HepG2 (cell line): Measurements from ENCODE around the gene CASZ1. TPM values are rescaled to one million over a fixed set of nuclear protein-coding genes. Genes with fewer than 3 reads are reported as not detected.

Experiments
- CBX2 ChIP-seq, 2 experiments: fragments of 200-600 bp in 1 of 2; sonication (generic); formaldehyde crosslinking in 1 of 2; IDR thresholded peaks; 2 replicates each; pipeline versions ENCODE4 v1.7.0 to v1.8.1; 2018 to 2022; ENCODE audit warnings: low read depth in 2 of 2, low read length in 1 of 2, mild to moderate bottlenecking in 1 of 2, missing genetic modification reagents in 1 of 2
- CBX5 ChIP-seq: sonication (generic); formaldehyde crosslinking; IDR thresholded peaks from 2 replicates; pipeline ENCODE4 v1.4.0; 2020; ENCODE audit warnings: missing genetic modification reagents, borderline replicate concordance
- CENPT ChIP-seq: sonication (generic); formaldehyde crosslinking; IDR thresholded peaks from 2 replicates; pipeline ENCODE4 v1.8.0; 2022; ENCODE audit warnings: low read depth, mild to moderate bottlenecking, moderate library complexity, missing genetic modification reagents
- CREB3 ChIP-seq: sonication (generic); formaldehyde crosslinking; IDR thresholded peaks from 2 replicates; pipeline ENCODE4 v1.5.0; 2020; ENCODE audit warnings: missing genetic modification reagents
- EEA1 ChIP-seq: sonication (generic); formaldehyde crosslinking; IDR thresholded peaks from 2 replicates; pipeline ENCODE4 v1.5.1; 2020; ENCODE audit warnings: mild to moderate bottlenecking, missing genetic modification reagents, borderline replicate concordance
- KDM4B ChIP-seq: sonication (generic); formaldehyde crosslinking; IDR thresholded peaks from 2 replicates; pipeline ENCODE4 v1.4.0; 2020; ENCODE audit warnings: missing genetic modification reagents
- RNF2 ChIP-seq: fragments of 450-650 bp; conservative IDR thresholded peaks from 2 replicates; pipeline ENCODE4 v1.6.1; 2016; ENCODE audit warnings: low read depth
- TIGD3 ChIP-seq: sonication (generic); formaldehyde crosslinking; IDR thresholded peaks from 2 replicates; pipeline ENCODE4 v1.5.1; 2020; ENCODE audit warnings: mild to moderate bottlenecking, missing genetic modification reagents, borderline replicate concordance
- YEATS4 ChIP-seq: sonication (generic); formaldehyde crosslinking; IDR thresholded peaks from 2 replicates; pipeline ENCODE4 v1.4.0; 2020; ENCODE audit warnings: missing genetic modification reagents, borderline replicate concordance
- ZBTB44 ChIP-seq: sonication (generic); formaldehyde crosslinking; IDR thresholded peaks from 2 replicates; pipeline ENCODE4 v1.4.0; 2020; ENCODE audit warnings: missing genetic modification reagents
- ZNF207 ChIP-seq: fragments of 450-650 bp; IDR thresholded peaks from 2 replicates; pipeline ENCODE4 v1.6.1; 2016; ENCODE audit warnings: antibody characterized with exemption, borderline replicate concordance
- ZNF564 ChIP-seq: sonication (generic); formaldehyde crosslinking; IDR thresholded peaks from 2 replicates; pipeline ENCODE4 v1.8.1; 2023; ENCODE audit warnings: mild to moderate bottlenecking, missing genetic modification reagents
- ZNF784 ChIP-seq: sonication (generic); formaldehyde crosslinking; IDR thresholded peaks from 2 replicates; pipeline ENCODE4 v1.5.1; 2020; ENCODE audit warnings: missing genetic modification reagents, mild to moderate bottlenecking, borderline replicate concordance
- polyA plus RNA-seq, 8 experiments: library from polyadenylated mRNA; depleted of rRNA in 3 of 8; stranded (reverse) in 7 of 8; unstranded in 1 of 8; fragments of >200 nt; fragmentation: Illumina TruSeq in 4 of 8; extraction: Trizol in 4 of 8; gene quantifications; 2 replicates each; pipeline versions ENCODE4 v1.2.1 to v1.2.3, GENCODE V29; 2011 to 2016; ENCODE audit warnings: low read depth in 4 of 8, missing spikeins in 1 of 8, mixed read lengths in 1 of 8; ENCODE audit not compliant: insufficient read depth in 1 of 8
- total RNA-seq, 5 experiments: library from RNA; depleted of rRNA; stranded (reverse); fragments of >200 nt; fragmentation: Illumina TruSeq; extraction: Trizol; gene quantifications; 2 replicates each; pipeline ENCODE4 v1.2.3, GENCODE V29; 2016; ENCODE audit warnings: low read depth in 1 of 5
- TF ChIP-seq, protein P1 (sequence below): sonication (generic); formaldehyde crosslinking; IDR thresholded peaks from 2 replicates; pipeline ENCODE4 v1.9.0; 2022; ENCODE audit warnings: missing genetic modification reagents, mild to moderate bottlenecking, borderline replicate concordance
- TF ChIP-seq, protein P2 (sequence below), 2 experiments: sonication (generic) in 1 of 2; formaldehyde crosslinking in 1 of 2; IDR thresholded peaks; 2 replicates each; pipeline versions ENCODE4 v1.4.0 to v1.6.1; 2018 to 2020; ENCODE audit warnings: missing genetic modification reagents in 2 of 2, borderline replicate concordance in 1 of 2, low read depth in 1 of 2, mild to moderate bottlenecking in 1 of 2, missing biosample characterization in 1 of 2
- TF ChIP-seq, protein P3 (sequence below): IDR thresholded peaks from 2 replicates; pipeline ENCODE4 v1.6.1; 2016; ENCODE audit warnings: missing biosample characterization, missing genetic modification reagents, low read depth

Gene CASZ1
- total and polyA plus RNA-seq, 2 of the 13 experiments (the other 11 are each of a cell fraction or from before 2014, with no cell fraction given), result 1.9 to 3.7 TPM

GRCh38 chr1:10796029-10796944 lies at the start of gene CASZ1 (continued):
- TF ChIP-seq, protein P1, sequence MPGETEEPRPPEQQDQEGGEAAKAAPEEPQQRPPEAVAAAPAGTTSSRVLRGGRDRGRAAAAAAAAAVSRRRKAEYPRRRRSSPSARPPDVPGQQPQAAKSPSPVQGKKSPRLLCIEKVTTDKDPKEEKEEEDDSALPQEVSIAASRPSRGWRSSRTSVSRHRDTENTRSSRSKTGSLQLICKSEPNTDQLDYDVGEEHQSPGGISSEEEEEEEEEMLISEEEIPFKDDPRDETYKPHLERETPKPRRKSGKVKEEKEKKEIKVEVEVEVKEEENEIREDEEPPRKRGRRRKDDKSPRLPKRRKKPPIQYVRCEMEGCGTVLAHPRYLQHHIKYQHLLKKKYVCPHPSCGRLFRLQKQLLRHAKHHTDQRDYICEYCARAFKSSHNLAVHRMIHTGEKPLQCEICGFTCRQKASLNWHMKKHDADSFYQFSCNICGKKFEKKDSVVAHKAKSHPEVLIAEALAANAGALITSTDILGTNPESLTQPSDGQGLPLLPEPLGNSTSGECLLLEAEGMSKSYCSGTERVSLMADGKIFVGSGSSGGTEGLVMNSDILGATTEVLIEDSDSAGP (CRISPR knock-in tag), result peak; percentile 26; the same call in 1 of the 2 replicates
- TF ChIP-seq ZNF207 (no peak), CBX2 (IDR thresholded peaks at IDR 0.05; ENCODE audit: low read depth, low read length) (no peak), CBX2 (CRISPR knock-in tag; IDR thresholded peaks at IDR 0.05; ENCODE audit: low read depth) (no peak), CBX5 (CRISPR knock-in tag) (0 out of 2 replicates have a peak, but pooled peaks have one; percentile 24), EEA1 (CRISPR knock-in tag) (no peak), CREB3 (CRISPR knock-in tag) (no peak), CENPT (no peak), ZNF564 (CRISPR knock-in tag) (no peak), ZBTB44 (CRISPR knock-in tag) (no peak), TIGD3 (CRISPR knock-in tag) (no peak), KDM4B (0 out of 2 replicates have a peak, but pooled peaks have one; percentile 55), RNF2 (no peak), YEATS4 (CRISPR knock-in tag) (no peak), ZNF784 (CRISPR knock-in tag) (no peak)
- TF ChIP-seq, protein P2, sequence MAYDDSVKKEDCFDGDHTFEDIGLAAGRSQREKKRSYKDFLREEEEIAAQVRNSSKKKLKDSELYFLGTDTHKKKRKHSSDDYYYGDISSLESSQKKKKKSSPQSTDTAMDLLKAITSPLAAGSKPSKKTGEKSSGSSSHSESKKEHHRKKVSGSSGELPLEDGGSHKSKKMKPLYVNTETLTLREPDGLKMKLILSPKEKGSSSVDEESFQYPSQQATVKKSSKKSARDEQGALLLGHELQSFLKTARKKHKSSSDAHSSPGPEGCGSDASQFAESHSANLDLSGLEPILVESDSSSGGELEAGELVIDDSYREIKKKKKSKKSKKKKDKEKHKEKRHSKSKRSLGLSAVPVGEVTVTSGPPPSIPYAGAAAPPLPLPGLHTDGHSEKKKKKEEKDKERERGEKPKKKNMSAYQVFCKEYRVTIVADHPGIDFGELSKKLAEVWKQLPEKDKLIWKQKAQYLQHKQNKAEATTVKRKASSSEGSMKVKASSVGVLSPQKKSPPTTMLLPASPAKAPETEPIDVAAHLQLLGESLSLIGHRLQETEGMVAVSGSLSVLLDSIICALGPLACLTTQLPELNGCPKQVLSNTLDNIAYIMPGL (CRISPR knock-in tag; IDR thresholded peaks at IDR 0.05; ENCODE audit: borderline replicate concordance in 1 of 2, low read depth in 1 of 2), result no peak
- TF ChIP-seq, protein P3, sequence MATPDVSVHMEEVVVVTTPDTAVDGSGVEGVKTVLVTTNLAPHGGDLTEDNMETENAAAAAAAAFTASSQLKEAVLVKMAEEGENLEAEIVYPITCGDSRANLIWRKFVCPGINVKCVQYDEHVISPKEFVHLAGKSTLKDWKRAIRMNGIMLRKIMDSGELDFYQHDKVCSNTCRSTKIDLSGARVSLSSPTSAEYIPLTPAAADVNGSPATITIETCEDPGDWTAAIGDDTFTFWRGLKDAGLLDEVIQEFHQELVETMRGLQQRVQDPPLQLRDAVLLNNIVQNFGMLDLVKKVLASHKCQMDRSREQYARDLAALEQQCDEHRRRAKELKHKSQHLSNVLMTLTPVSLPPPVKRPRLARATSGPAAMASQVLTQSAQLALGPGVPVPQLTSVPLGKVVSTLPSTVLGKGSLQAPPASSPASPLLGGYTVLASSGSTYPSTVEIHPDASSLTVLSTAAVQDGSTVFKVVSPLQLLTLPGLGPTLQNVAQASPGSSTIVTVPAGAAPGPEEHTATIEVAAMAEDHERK (CRISPR knock-in tag), result no peak
